Fibroblast of skin of right biceps (primary cell): Measurements from ENCODE around the gene PTPRN2.

ENCODE experiments used
- DNase-seq: peaks from one replicate; pipeline ENCODE4 v3.0.0-alpha.2; 2013

The PTPRN2 gene

GRCh38 chr7:157656195-157656769 is 931.3 kb downstream of the PTPRN2 start:
- no peak for DNase-seq

- DNase-seq = no peak
Observed at GRCh38 chr7:157654350-157654749, 933.3 kb downstream of the PTPRN2 start.

- no peak for DNase-seq
Observed at GRCh38 chr7:157653827-157654207, 933.8 kb downstream of the PTPRN2 start.

GRCh38 chr7:157652954-157653826 is 934.4 kb downstream of the PTPRN2 start:
- no peak for DNase-seq

GRCh38 chr7:157652161-157652953 is 935.3 kb downstream of the PTPRN2 start:
- no peak for DNase-seq

- DNase-seq = no peak
Observed at GRCh38 chr7:157651366-157652160, 936.1 kb downstream of the PTPRN2 start.

GRCh38 chr7:157650801-157651200 is 936.8 kb downstream of the PTPRN2 start:
- DNase-seq = no peak

- DNase-seq = no peak
Observed at GRCh38 chr7:157650131-157650631, 937.4 kb downstream of the PTPRN2 start.

- no peak for DNase-seq
Observed at GRCh38 chr7:157646551-157646950, 941.1 kb downstream of the PTPRN2 start.

- no peak for DNase-seq
Observed at GRCh38 chr7:157645539-157645938, 942.1 kb downstream of the PTPRN2 start.

GRCh38 chr7:157644946-157645345 is 942.7 kb downstream of the PTPRN2 start:
- DNase-seq = no peak

GRCh38 chr7:157643525-157643970 is 944.1 kb downstream of the PTPRN2 start:
- no peak for DNase-seq

- DNase-seq = no peak
Observed at GRCh38 chr7:157641866-157642265, 945.8 kb downstream of the PTPRN2 start.

- no peak for DNase-seq
Observed at GRCh38 chr7:157640144-157640543, 947.5 kb downstream of the PTPRN2 start.

GRCh38 chr7:157638563-157638962 is 949.1 kb downstream of the PTPRN2 start:
- DNase-seq = no peak

GRCh38 chr7:157637216-157637949 is 950.2 kb downstream of the PTPRN2 start:
- DNase-seq = no peak

- no peak for DNase-seq
Observed at GRCh38 chr7:157635669-157636068, 952.0 kb downstream of the PTPRN2 start.

GRCh38 chr7:157635148-157635500 is 952.5 kb downstream of the PTPRN2 start:
- DNase-seq = no peak

GRCh38 chr7:157634401-157635147 is 953.0 kb downstream of the PTPRN2 start:
- no peak for DNase-seq

- no peak for DNase-seq
Observed at GRCh38 chr7:157633465-157634185, 954.0 kb downstream of the PTPRN2 start.
